Pancreas (tissue), 10 donors: Measurements from ENCODE around the gene CD59. TPM values are rescaled to one million over a fixed set of nuclear protein-coding genes. Genes with fewer than 3 reads are reported as not detected.
A peak's percentile ranks its signal among the peaks of the same experiment; 100 is the strongest.

Source experiments
- ATAC-seq, 4 donors: fragments of 200-7000 bp; cut with Tn5 transposase; one replicate each; pipeline versions ENCODE4 v1.8.0 to v1.9.1; 2020; ENCODE audit warnings: mild to moderate bottlenecking in 4 of 4, moderate library complexity in 4 of 4
- DNase-seq, 6 donors: peaks; one replicate each; pipeline ENCODE4 v3.0.0-alpha.2; 2020
- FAIRE-seq: peaks from 2 replicates; lab custom pipeline; 2012; peaks lifted over from hg19 to GRCh38; lab: Jason Lieb, UNC
- H3K27ac ChIP-seq, 4 donors: fragments of 200-600 bp; sonication (generic); 1 replicate in 3 of 4; 2 replicates in 1 of 4; pipeline versions ENCODE4 v1.5.0 to v1.8.0; 2020
- H3K27me3 ChIP-seq, 4 donors: fragments of 200-600 bp; one replicate each; pipeline ENCODE4 v1.8.0; 2021
- H3K36me3 ChIP-seq, 3 donors: fragments of 200-600 bp; sonication (generic) in 1 of 3; one replicate each; pipeline versions ENCODE4 v1.5.0 to v1.8.0; 2020 to 2021
- H3K4me1 ChIP-seq, 3 donors: fragments of 200-600 bp; one replicate each; pipeline ENCODE4 v1.8.0; 2021
- H3K4me3 ChIP-seq, 4 donors: fragments of 200-600 bp; sonication (generic) in 2 of 4; one replicate each; pipeline versions ENCODE4 v1.5.0 to v1.8.0; 2020 to 2021
- H3K9me3 ChIP-seq, 4 donors: fragments of 200-600 bp; one replicate each; pipeline ENCODE4 v1.8.0; 2021
- CTCF ChIP-seq, 4 donors: fragments of 200-600 bp; sonication (generic) in 3 of 4; IDR thresholded peaks; one replicate each; pipeline versions ENCODE4 v1.5.0 to v1.8.0; 2021; ENCODE audit warnings: antibody characterized with exemption in 4 of 4
- WGBS, 2 donors: extraction: QIAGEN DNeasy Blood & Tissue Kit; methylation state at CpG; one replicate each; pipeline ENCODE4 v1.1.7; 2013; 5-methylcytosine and 5-hydroxymethylcytosine counted together
- intact Hi-C, 3 donors: fragments of 100-400 bp; cut with DNase I; formaldehyde crosslinking; loops; one replicate each; pipeline versions ENCODE4 v1.11.1 to v1.14.2; 2022
- polyA plus RNA-seq, 2 donors: library from polyadenylated mRNA; stranded (reverse); fragments of 200-250 nt; gene quantifications; one replicate each; pipeline ENCODE4 v1.2.3, GENCODE V29; 2013
- total RNA-seq, 6 donors: library from RNA; stranded (reverse); fragmentation: NEBNext Ultra II Directional in 4 of 6; extraction: Animal tissue kit (Norgen Biotek cat#: 25700) in 4 of 6; gene quantifications; one replicate each; pipeline versions ENCODE4 v1.2.1 to v1.2.4, GENCODE V29; 2021 to 2023
- donor health status: healthy with polysubstance abuse.
- donor health status: DM: no; HTN: no; CAD: no; lungs with moderate emphysema.
- donor health status: DM: no; HTN: no; CAD: no.
- donor health status: control.
- donor health status: control.
- donor health status: Bipolar disorder and iron deficiency.
- donor health status: DM: yes; HTN: yes; CAD: no.
- donor health status: DM: no; HTN: no; CAD: no.
- donor health status: DM: no; HTN: no; CAD: no.
- donor health status: DM: yes; HTN: yes; CAD: no.

Gene CD59
- total and polyA plus RNA-seq, 8 donors, result 44.4 to 495 (median 170) TPM

GRCh38 chr11:33777906-33778305 is 41.7 kb upstream of the CD59 start:
- no peak overlapping the region for H3K27ac ChIP-seq
- no peak for FAIRE-seq
- H3K4me1 ChIP-seq, result peaks cover under 1 to 8% (median 6%) of the 10 kb centered on the region in 3 donors
- H3K27me3 ChIP-seq, result no peaks in the 10 kb centered on the region
- ATAC-seq, result no peak
- no peaks in the 10 kb centered on the region for H3K9me3 ChIP-seq
- no peaks in the 10 kb centered on the region for H3K36me3 ChIP-seq
- no peak for TF ChIP-seq CTCF (IDR thresholded peaks at IDR 0.05)
- 75 to 79% methylated on average over 9 of the region's 9 CpGs for WGBS, 2 donors
- H3K4me3 ChIP-seq, result no peak overlapping the region
- DNase-seq, result no peak
- intact Hi-C loops, result no loop called here

DNA sequence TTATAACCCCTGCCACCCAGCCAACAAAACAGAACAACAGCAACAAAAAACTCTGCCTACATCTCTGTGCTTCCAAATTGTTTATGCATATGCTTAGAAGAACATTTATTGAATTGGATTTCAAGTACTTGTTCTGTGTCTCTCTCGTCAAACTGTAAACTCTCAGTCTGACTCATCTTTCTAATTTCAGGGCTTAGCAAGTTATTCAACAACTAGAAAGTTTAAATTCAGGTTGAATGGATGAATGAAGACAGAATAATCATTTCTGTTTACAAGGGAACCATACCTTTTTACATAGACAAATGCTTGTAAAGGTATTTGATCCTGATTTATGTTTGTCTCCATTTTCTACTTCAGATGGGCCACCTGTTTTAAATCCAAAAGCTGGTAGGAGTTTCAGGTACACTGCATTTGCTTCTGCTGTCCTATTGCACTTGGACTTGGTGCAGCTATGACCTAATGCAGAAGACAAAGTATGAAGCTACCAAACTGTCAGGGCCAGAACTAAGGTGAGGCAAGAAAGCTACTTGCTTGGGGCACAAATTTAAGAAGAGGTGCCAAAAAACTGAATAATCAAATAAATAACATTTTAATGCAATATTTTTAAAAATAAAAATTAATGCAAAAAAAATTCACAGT is 39.7 kb upstream of the CD59 start:
- Histone ChIP-seq H3K4me3 (no peak overlapping the region), H3K36me3 (no peaks in the 10 kb centered on the region), H3K27me3 (no peaks in the 10 kb centered on the region), H3K9me3 (no peaks in the 10 kb centered on the region), H3K27ac (no peak overlapping the region), H3K4me1 (peaks cover 9 to 24% (median 18%) of the 10 kb centered on the region in 3 donors)
- ATAC-seq (no peak), FAIRE-seq (no peak), DNase-seq (no peak)
- TF ChIP-seq CTCF (IDR thresholded peaks at IDR 0.05), result no peak
- intact Hi-C loops, result no loop called here
- WGBS, 2 donors, result 54 to 64% methylated on average over 1 of the region's 1 CpG

GRCh38 chr11:33775467-33775807 is 39.2 kb upstream of the CD59 start:
- no peaks in the 10 kb centered on the region for H3K36me3 ChIP-seq
- no peak overlapping the region for H3K4me3 ChIP-seq
- H3K27me3 ChIP-seq, result no peaks in the 10 kb centered on the region
- FAIRE-seq (no peak), DNase-seq (no peak), ATAC-seq (no peak)
- no peak for TF ChIP-seq CTCF (IDR thresholded peaks at IDR 0.05)
- 72 to 78% methylated on average over 7 of the region's 7 CpGs for WGBS, 2 donors
- H3K4me1 ChIP-seq, result peaks cover 9 to 30% (median 18%) of the 10 kb centered on the region in 3 donors
- H3K27ac ChIP-seq, result no peak overlapping the region
- no peaks in the 10 kb centered on the region for H3K9me3 ChIP-seq
- intact Hi-C loops, result no loop called here

GRCh38 chr11:33774736-33775466 is 38.7 kb upstream of the CD59 start:
- TF ChIP-seq CTCF (IDR thresholded peaks at IDR 0.05), result no peak
- no peaks in the 10 kb centered on the region for H3K27me3 ChIP-seq
- intact Hi-C loops, result no loop called here
- peaks cover 9 to 33% (median 18%) of the 10 kb centered on the region in 3 donors for H3K4me1 ChIP-seq
- peak in 3 of 6 donors; percentile 34 to 61 (median 56) for DNase-seq
- peak overlapping the region; percentile 55 to 81 (median 68) for H3K27ac ChIP-seq
- peak overlapping the region; percentile 81 to 99 (median 94) for H3K4me3 ChIP-seq
- ATAC-seq, result peak; percentile 8 to 28 (median 26)
- no peaks in the 10 kb centered on the region for H3K9me3 ChIP-seq
- H3K36me3 ChIP-seq, result no peaks in the 10 kb centered on the region
- 1% methylated on average over 23 of the region's 23 CpGs for WGBS, 2 donors
- FAIRE-seq, result no peak
